Neural cell (in vitro differentiated cells): ENCODE results near the gene ACSS2.

Source experiments
- CTCF ChIP-seq: fragments of 450-650 bp; IDR thresholded peaks from 2 replicates; pipeline ENCODE4 v1.5.1; 2014; ENCODE audit warnings: antibody characterized with exemption, mild to moderate bottlenecking, moderate library complexity; ENCODE audit not compliant: poor library complexity, severe bottlenecking
- EP300 ChIP-seq: fragments of 450-650 bp; conservative IDR thresholded peaks from 2 replicates; pipeline ENCODE4 v1.6.1; 2014; ENCODE audit warnings: antibody characterized with exemption, mild to moderate bottlenecking, moderate library complexity; ENCODE audit not compliant: poor library complexity, severe bottlenecking
- POLR2AphosphoS5 ChIP-seq: IDR thresholded peaks from 2 replicates; pipeline ENCODE4 v1.6.1; 2012
- SMC3 ChIP-seq: fragments of 450-650 bp; conservative IDR thresholded peaks from 2 replicates; pipeline ENCODE4 v1.6.1; 2014; ENCODE audit warnings: antibody characterized with exemption, mild to moderate bottlenecking, moderate library complexity; ENCODE audit not compliant: poor library complexity
- TAF1 ChIP-seq: IDR thresholded peaks from 2 replicates; pipeline ENCODE4 v1.6.1; 2012; ENCODE audit warnings: low read depth

DNA sequence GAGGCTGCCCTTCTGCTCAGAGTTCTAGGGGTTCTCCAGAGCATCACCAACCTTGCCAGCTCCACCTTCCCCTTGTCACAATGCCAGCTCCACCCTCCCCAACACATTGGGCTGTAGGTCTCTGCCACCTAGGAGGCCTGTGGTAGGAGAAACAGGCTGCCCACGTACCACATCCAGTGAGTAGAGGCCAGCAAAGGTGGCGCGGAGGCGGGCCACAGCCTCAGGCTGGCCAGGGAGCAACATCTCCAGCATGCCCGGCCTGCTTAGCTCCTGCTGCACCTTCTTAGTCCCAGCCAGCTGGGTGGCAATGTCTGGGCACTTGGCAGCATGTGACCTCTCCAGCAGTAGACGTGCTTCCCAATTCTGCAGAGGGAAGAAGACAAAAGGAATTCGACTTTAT, 55.4 kb downstream of the ACSS2 start:
- TF ChIP-seq CTCF = no peak
- no peak for TF ChIP-seq SMC3
- TF ChIP-seq POLR2AphosphoS5 = no peak
- TF ChIP-seq TAF1 = no peak
- TF ChIP-seq EP300 = no peak
